Measurements from ENCODE around the gene TRPV4.

The TRPV4 gene

DNA sequence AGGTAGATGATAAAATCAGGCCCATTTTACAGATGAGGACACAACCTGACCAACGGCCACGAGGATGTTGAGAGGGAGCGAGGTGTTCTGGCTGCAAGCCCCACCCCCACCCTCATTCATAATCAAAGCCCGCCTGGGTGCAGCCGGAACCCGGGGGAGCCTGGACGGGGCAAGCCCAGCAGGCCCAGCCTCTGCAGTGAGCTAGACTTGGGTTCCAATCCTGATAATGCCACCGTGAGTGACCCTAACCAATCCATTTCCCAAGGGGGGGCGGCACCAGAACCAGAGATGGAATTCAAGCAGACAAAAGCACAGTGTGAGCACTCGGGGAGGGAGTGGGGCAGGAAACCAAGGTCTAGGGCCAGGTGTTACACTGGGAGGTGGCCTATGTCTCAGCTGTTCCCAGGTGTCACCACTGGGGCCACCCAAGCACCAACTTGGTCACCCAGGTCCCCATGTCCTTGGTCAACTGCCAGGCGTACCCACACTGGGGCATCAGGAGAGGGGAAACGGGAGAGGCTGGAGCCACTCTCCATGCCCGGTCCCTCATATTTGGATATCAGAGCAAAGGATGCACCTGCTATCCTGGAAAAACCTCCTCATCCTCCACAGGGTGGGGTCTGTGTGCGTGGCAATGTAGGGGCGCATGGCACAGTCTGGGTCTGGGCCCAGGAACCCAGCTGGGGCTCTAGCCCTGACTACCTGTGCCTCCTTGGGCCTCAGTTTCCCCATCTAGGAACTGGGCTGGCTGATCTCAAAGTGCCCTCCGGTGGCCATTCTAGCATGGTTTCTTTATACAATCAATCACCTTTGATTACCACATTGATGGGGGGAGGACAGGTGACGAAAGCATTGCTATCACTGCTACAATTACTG lies 61.2 kb downstream of the TRPV4 start:
- no peak for ATAC-seq
- no peaks in the 10 kb centered on the region for H3K9me3 Mint-ChIP-seq
- no peaks in the 10 kb centered on the region for H3K27me3 Mint-ChIP-seq
- H3K4me3 Mint-ChIP-seq: no peak overlapping the region
- peaks cover 11% of the 10 kb centered on the region for H3K4me1 Mint-ChIP-seq
- H3K36me3 Mint-ChIP-seq: no peaks in the 10 kb centered on the region
- no peak overlapping the region for H3K27ac Mint-ChIP-seq

DNA sequence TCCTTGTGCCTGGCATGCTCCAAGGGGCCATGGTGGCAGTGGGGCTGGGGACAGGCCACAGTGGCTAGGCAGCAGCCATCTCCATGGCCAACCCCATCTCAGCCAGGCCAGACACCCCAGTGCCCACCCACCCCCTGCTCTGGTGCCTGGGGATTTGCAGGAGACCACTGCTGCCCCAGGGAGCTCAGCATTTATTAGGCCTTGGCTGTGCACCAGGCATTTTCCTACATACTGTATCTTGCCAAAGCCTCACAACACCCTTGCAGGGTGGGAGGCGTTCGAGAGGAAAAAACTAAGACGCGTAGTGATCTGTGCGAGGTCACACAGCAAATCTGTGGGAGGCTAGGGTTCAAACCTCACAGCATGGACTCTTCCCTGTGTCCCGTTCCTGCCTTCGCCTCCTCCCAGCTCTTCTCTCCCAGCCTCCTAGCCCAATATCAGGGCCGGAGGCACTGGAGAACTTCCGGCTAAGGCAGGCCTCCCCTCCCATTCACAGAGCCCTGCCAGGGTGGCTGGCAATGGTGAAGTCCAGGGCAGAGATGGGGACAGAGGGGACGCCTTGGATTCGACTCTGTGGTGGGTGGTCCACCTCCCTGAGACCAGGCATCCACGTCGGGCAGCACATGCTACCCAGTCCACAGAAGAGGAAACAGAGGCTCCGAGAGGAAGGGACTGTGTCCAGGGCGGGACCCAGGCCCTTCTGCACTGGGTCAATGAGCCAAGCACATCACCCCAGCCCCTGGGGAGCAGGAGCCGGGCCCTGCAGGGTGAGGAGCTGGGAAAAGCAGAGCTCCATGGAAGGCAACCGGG lies 62.1 kb downstream of the TRPV4 start:
- ATAC-seq: no peak
- Mint-ChIP-seq H3K4me1 (peaks cover 11% of the 10 kb centered on the region), H3K27ac (no peak overlapping the region), H3K27me3 (no peaks in the 10 kb centered on the region), H3K4me3 (no peak overlapping the region), H3K9me3 (no peaks in the 10 kb centered on the region), H3K36me3 (no peaks in the 10 kb centered on the region)

DNA sequence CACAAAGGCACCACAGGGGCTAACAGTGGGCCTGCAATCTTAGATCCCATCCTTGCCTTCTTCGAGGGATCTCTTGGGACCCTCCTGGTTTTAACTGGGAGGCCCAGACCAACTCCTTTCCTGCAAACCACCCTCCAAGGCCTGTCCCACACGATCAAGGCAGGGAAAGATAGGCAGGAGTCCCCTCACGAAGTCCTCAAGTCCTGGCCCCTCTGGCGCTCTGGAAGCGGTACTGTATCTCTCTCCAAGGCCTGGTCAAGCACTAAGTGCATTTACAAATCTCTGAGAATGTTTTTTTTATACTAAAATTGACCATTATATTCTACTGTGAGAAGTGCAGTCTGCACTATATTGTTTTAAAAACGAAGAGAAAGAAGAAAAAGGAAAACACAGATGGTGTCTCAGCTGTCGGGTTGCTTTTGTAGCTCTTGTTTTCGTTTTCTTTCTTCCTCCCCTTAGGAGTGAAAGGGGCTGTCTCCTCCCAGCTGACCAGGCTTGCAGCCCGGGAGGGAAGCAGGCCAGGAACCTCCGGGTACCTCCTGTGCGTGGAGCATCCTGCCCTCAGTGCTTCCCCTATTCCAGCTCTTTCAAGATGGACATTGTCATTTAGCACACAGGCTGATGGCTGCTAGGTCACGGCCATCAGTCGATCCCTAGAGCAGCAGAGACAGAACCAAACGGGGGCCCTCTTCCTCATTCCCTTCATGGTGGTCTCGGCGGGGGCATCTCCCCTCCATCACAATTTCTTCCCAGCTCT lies 62.9 kb downstream of the TRPV4 start:
- H3K27ac Mint-ChIP-seq: no peak overlapping the region

DNA sequence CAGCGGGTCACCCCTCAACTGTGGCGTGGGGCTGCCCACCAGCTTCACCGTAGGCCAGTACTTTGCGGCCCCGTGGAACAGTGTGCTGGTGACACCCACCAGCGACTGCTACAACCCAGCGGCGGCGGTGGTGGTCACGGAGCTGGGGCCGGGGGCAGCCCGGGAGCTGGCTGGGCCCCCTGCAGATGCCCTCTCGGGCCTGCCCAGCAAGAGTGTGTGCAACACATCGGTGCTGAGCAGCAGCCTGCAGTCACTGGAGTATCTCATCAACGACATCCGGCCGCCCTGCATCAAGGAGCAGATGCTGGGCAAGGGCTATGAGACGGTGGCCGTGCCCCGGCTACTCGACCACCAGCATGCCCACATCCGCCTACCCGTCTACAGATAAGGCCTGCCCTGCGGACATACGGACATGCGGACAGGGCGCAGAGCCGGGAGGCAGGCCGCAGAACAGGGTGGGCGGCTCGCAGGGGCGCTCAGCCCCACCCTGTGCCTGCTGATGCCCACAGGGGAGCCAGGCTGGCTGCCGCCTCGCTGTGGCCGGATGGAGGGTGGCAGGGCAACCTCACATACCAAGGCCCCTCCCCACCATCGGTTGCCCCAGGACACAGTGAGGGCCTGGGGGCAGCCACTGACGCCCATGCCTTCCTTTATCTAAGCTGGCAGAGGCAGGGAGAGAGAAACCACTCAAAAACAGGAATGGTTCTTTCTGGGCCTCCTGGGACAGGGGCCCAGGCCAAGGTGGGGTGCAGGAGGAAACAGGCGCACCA lies 64.1 kb downstream of the TRPV4 start:
- Mint-ChIP-seq H3K4me1 (peaks cover 11% of the 10 kb centered on the region), H3K4me3 (no peak overlapping the region), H3K36me3 (no peaks in the 10 kb centered on the region), H3K27ac (no peak overlapping the region), H3K27me3 (no peaks in the 10 kb centered on the region), H3K9me3 (no peaks in the 10 kb centered on the region)
- no peak for ATAC-seq

More for the DNA sequence above, 62.9 kb downstream of the TRPV4 start:
- Mint-ChIP-seq H3K4me3 (no peak overlapping the region), H3K9me3 (no peaks in the 10 kb centered on the region), H3K36me3 (no peaks in the 10 kb centered on the region), H3K27me3 (no peaks in the 10 kb centered on the region), H3K4me1 (peaks cover 11% of the 10 kb centered on the region)
- ATAC-seq: no peak

DNA sequence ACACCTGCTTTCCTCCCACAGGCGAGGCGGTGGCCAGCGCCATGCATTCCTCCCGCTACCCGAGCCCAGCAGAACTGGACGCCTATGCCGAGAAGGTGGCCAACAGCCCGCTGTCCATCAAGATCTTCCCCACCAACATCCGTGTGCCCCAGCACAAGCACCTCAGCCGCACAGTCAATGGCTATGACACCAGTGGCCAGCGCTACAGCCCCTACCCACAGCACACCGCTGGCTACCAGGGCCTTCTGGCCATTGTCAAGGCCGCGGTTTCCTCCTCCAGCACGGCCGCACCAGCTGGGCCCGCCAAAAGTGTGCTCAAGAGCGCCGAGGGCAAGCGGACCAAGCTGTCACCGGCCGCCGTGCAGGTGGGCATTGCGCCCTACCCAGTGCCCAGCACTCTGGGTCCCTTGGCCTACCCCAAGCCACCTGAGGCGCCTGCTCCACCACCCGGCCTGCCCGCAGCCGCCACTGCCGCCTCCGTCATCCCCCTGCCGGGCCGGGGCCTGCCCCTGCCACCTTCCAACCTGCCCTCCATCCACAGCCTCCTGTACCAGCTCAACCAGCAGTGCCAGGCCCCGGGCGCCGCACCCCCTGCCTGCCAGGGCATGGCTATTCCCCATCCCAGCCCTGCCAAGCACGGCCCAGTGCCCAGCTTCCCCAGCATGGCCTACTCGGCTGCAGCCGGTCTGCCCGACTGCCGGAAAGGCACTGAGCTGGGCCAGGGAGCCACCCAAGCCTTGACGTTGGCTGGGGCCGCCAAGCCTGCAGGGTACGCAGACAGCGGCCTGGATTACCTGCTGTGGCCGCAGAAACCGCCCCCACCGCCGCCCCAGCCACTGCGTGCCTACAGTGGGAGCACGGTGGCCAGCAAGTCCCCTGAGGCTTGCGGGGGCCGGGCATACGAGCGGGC lies 65.0 kb downstream of the TRPV4 start:
- Mint-ChIP-seq H3K36me3 (no peaks in the 10 kb centered on the region), H3K4me3 (no peak overlapping the region), H3K27ac (no peak overlapping the region), H3K9me3 (no peaks in the 10 kb centered on the region), H3K27me3 (no peaks in the 10 kb centered on the region), H3K4me1 (peaks cover 6% of the 10 kb centered on the region)
- ATAC-seq: no peak

DNA sequence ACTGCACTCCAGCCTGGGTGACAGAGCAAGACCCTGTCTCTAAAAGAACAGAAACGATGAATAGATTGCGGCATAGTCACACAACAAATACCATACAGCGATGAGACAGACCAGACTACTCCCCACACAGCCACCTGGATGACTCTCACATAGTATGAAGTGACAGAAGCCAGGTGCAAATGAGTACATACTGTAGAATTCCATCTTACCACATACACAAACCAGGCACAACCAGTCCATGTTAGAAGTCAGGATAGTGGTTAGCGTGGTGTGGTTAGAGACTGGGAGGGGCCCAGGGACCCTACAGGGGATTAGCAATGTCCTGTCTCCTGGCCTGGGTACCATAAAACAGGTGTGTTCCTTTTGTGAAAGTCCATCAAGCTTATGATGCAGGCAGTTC lies 65.7 kb downstream of the TRPV4 start:
- no peak overlapping the region for H3K27ac Mint-ChIP-seq
- H3K36me3 Mint-ChIP-seq: no peaks in the 10 kb centered on the region
- ATAC-seq: no peak
- H3K9me3 Mint-ChIP-seq: no peaks in the 10 kb centered on the region
- H3K4me1 Mint-ChIP-seq: no peaks in the 10 kb centered on the region
- H3K27me3 Mint-ChIP-seq: no peaks in the 10 kb centered on the region
- no peak overlapping the region for H3K4me3 Mint-ChIP-seq

DNA sequence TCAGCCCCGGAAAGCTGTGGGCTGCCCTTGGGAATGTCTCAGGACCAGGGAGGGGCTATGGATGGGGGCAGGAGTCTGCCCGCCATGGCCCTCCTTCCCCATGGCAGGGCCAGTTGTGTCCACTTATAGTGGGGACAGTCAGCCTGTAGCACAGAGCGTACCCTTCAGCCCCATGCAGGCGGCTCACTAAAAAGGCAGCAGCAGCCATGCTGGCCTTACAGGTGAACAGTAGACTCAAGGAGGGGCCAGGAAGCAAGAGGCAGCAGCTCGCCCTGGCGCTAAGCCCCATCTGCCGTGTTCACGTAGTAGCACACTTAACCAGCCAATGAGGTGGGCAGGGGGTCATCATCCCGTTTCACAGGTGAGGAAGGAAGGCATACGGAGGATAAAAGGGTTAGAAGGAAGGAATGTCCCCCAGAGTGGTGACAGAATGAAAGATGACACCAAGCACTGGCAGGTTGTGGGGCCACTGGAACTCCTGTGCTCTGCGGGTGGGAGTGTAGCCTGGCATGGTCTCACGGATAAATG lies 66.9 kb downstream of the TRPV4 start:
- no peak for ATAC-seq
- H3K4me3 Mint-ChIP-seq: no peak overlapping the region
- no peaks in the 10 kb centered on the region for H3K9me3 Mint-ChIP-seq
- no peaks in the 10 kb centered on the region for H3K27me3 Mint-ChIP-seq
- H3K36me3 Mint-ChIP-seq: no peaks in the 10 kb centered on the region
- H3K4me1 Mint-ChIP-seq: no peaks in the 10 kb centered on the region
- H3K27ac Mint-ChIP-seq: no peak overlapping the region

DNA sequence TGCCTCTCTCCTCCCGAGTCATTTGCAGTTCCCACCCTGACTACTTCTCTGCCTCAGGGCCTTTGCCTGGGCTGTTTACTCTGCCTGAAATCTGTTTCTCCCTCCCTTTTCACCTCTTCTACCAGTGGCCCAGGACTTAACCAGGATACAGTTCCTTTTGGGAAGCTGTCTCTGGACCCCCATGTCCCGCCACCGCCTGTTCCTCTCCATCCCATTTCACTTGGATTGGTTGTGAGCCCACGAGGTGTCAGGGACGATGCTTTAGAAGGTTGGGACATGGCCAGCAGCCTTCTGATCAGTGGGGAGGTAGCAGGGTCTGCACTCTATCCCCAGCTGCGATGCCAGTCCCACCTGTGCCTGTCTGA lies 67.8 kb downstream of the TRPV4 start:
- no peaks in the 10 kb centered on the region for H3K9me3 Mint-ChIP-seq
- H3K36me3 Mint-ChIP-seq: no peaks in the 10 kb centered on the region
- no peaks in the 10 kb centered on the region for H3K4me1 Mint-ChIP-seq
- ATAC-seq: no peak
- H3K27me3 Mint-ChIP-seq: no peaks in the 10 kb centered on the region
- H3K4me3 Mint-ChIP-seq: no peak overlapping the region
- no peak overlapping the region for H3K27ac Mint-ChIP-seq

DNA sequence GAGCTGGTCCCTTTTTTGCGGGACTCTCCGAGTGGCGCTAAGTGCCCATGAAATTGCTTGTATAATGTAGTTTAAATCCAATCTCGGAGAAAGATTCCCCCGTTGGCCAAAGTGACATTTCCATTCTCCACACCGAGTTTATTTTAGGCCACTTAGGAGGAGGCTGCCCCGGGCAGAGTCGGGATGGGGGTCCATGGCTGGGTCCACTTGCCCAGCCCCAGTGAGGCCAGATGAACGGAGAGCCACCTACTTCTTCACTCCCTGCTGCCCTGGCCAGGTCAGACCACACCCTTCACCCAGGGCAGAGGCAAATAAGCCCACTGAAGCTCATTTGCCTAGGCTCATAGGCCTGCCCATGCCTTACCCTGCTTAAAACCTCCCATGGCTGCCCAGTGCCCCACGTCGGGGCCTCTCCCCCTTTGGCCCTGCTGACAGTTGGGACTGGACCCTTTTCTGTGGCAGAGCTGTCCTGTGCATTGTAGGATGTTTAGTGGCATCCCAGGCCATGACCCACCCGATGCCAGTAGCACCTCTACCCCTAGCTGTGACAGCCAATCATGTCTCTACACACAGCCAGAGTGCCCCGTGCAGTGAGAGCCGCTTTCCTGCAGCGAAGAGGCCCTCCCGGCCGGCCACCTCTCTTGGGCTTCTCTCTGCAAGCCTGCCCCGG lies 68.3 kb downstream of the TRPV4 start:
- no peaks in the 10 kb centered on the region for H3K4me1 Mint-ChIP-seq
- H3K27ac Mint-ChIP-seq: no peak overlapping the region
- no peaks in the 10 kb centered on the region for H3K27me3 Mint-ChIP-seq
- no peaks in the 10 kb centered on the region for H3K9me3 Mint-ChIP-seq
- no peak for ATAC-seq
- no peaks in the 10 kb centered on the region for H3K36me3 Mint-ChIP-seq
- H3K4me3 Mint-ChIP-seq: no peak overlapping the region

DNA sequence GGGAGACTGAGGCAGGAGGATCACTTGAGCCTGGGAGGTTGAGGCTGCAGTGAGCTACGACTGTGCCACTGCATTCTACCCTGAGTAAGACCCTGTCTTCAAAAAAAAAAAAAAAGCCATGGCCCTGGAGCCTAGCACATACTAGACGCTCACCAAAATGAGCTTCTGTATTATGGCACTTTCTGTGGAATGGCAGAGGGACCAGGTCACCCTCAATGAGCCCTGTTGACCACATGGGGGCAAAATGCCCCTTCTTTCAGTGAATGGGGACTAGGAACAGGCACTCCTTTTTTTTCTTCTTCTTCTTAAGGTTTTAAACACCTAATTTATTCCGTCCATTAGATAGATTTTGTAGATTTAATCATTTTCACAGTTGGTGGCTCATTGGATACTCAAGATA lies 69.1 kb downstream of the TRPV4 start:
- Mint-ChIP-seq H3K4me3 (no peak overlapping the region), H3K27ac (no peak overlapping the region), H3K27me3 (peaks cover 6% of the 10 kb centered on the region), H3K36me3 (no peaks in the 10 kb centered on the region), H3K4me1 (no peaks in the 10 kb centered on the region), H3K9me3 (no peaks in the 10 kb centered on the region)
- no peak for ATAC-seq

DNA sequence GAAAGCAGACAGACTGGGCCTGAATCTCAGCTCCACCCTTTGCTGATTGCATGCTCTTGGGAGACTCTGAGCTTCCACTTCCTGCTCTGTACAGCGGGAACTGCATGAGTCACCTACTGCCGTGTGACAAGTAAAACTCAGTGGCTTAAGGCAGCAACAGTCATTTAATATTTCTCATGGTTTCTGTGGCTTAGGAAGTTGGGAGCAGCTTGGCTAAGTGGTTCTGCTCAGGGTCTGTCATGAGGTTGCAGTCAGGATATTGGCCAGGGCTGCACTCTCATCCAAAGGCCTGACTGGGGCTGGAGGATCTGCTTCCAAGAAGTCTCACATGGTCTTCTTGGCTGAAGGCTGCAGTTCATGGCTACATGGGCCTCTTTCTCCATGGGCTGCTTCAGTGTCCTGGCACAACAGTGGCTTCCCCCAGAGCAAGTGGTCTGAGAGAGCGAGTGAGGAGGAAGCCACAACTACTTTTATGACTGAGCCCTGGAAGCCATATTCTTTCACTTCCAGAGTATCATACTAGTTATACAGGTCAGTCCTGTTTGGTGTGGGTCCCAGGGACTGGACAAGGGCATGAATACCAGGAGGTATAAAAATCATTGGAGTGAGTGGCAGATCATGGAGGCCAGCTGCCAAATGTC lies 69.9 kb downstream of the TRPV4 start:
- Mint-ChIP-seq H3K4me3 (no peak overlapping the region), H3K4me1 (no peaks in the 10 kb centered on the region)
- ATAC-seq: no peak

DNA sequence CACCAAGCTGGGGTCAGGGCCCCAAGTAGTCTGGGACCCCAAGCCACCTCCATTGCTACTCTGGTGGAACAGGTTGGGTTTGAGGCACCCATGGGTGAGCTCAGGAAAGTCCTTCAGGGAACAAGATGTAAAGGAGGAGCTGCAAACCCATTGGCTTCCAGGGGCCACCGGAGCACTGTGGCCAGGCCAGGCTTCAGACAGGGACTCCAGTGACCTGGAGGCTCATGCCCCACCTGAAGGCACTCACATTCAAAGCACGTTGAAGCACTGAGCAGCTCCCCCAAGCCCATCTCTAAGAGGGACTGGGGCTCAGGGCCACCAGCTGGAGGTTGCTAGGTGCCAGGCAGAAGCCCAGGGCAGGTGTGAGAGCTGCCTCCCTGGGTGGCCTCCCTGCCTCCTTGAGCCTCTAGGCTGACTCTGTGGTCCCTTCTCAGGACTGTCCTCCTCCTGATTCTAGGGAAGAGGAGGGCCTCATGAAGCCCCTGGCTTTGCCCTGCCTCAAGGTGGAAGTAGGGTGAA lies 70.5 kb downstream of the TRPV4 start:
- Mint-ChIP-seq H3K36me3 (no peaks in the 10 kb centered on the region), H3K4me3 (no peak overlapping the region), H3K4me1 (no peaks in the 10 kb centered on the region), H3K27me3 (peaks cover 13% of the 10 kb centered on the region), H3K27ac (no peak overlapping the region), H3K9me3 (peaks cover 1% of the 10 kb centered on the region)
- ATAC-seq: no peak

More for the DNA sequence above, 69.9 kb downstream of the TRPV4 start:
- no peak overlapping the region for H3K27ac Mint-ChIP-seq
- no peaks in the 10 kb centered on the region for H3K36me3 Mint-ChIP-seq
- H3K9me3 Mint-ChIP-seq: no peaks in the 10 kb centered on the region
- H3K27me3 Mint-ChIP-seq: peaks cover 9% of the 10 kb centered on the region

All from stimulated activated memory B cell treated with anti-CD40 and anti-IgM and Interleukin-4, amounts not matched to agents 10 μg/mL and 1 μg/mL and 100 μg/mL, for 72 hours (primary cell).